ENCODE results near the gene MAGEE2. TPM values are rescaled to one million over a fixed set of nuclear protein-coding genes. Genes with fewer than 3 reads are reported as not detected.

The MAGEE2 gene
- total and polyA plus RNA-seq, 2 of the 4 experiments (the other 2 are of a cell fraction), result not detected

DNA sequence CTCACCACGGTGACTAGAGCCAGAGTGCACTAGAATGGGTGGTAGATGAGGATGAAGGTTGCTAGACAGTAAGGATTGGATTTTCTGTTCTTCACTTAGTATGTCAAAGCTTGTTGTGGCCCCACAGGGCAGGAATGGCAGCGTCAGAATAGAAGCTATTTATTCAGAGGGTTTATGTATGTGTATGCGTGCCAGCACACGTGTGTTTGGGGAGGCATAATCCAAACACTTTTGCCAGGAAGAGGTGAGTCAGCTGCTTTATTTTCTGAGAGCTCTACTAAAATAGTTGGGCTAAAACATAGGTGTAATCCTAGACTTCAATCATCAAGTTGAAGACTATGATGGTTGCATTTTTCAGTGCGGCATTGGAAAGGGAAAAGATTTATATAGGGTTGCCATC lies 1.2 kb upstream of the MAGEE2 start:
- in situ Hi-C loops (cut with MboI; ENCODE audit: low sequenced_read_pairs), result no loop called here
- Histone ChIP-seq H2BK20ac (ENCODE audit: low read depth, low read length) (no peak overlapping the region), H3K56ac (ENCODE audit: extremely low read depth, insufficient read depth, low read length) (no peak overlapping the region), H4K20me1 (ENCODE audit: insufficient read depth, low read length) (no peaks in the 10 kb centered on the region), H3K18ac (ENCODE audit: low read depth, low read length) (no peak overlapping the region), H4K8ac (ENCODE audit: low read depth in 2 of 2, low read length in 2 of 2) (no peak overlapping the region), H3K79me1 (ENCODE audit: low read depth in 1 of 2, low read length in 2 of 2) (no peaks in the 10 kb centered on the region), H3K4me2 (ENCODE audit: low read depth, low read length) (no peak overlapping the region), H3K9me3 (ENCODE audit: control insufficient read depth, insufficient read depth, low read length) (peaks cover 6% of the 10 kb centered on the region; the same call in 1 of the 2 replicates), H2BK120ac (ENCODE audit: low read depth, low read length) (no peak overlapping the region), H2AFZ (replicated peaks; ENCODE audit: low read length, poor library complexity) (no peak overlapping the region), H3K9ac (ENCODE audit: low read depth, low read length) (no peak overlapping the region), H3K4me1 (ENCODE audit: control insufficient read depth, insufficient read depth, low read length) (no peaks in the 10 kb centered on the region), H2BK15ac (ENCODE audit: low read depth, low read length) (no peak overlapping the region), H3K9me1 (ENCODE audit: insufficient read depth, low read length) (no peaks in the 10 kb centered on the region), H3K4ac (ENCODE audit: low read depth, low read length) (no peak overlapping the region), H3K23ac (ENCODE audit: low read depth, low read length) (no peak overlapping the region), H3K27ac (ENCODE audit: insufficient read depth, low read length) (no peak overlapping the region), H4K91ac (ENCODE audit: insufficient read depth, low read depth, low read length) (no peak overlapping the region), H2BK5ac (ENCODE audit: low read depth, low read length, poor library complexity, severe bottlenecking) (no peak overlapping the region), H4K5ac (ENCODE audit: low read depth, low read length) (no peak overlapping the region), H2AK9ac (replicated peaks; ENCODE audit: low read depth, low read length, poor library complexity) (no peak overlapping the region), H3K36me3 (ENCODE audit: control insufficient read depth, insufficient read depth, low read length) (no peaks in the 10 kb centered on the region), H2AK5ac (ENCODE audit: low read depth, low read length) (no peak overlapping the region), H3K4me3 (ENCODE audit: insufficient read depth, low read depth, low read length) (no peak overlapping the region), H3K14ac (replicated peaks; ENCODE audit: low read depth, low read length) (no peak overlapping the region), H3K27me3 (ENCODE audit: control insufficient read depth, insufficient read depth, low read length) (no peaks in the 10 kb centered on the region)
- intact Hi-C loops (cut with micrococcal nuclease), result no loop called here
- DNase-seq (no peak), ATAC-seq (ENCODE audit: low read depth) (no peak)
- dilution Hi-C loops (cut with HindIII; ENCODE audit: low sequenced_read_pairs, unreplicated experiment), result no loop called here
- POLR2A ChIA-PET (ENCODE audit: unreplicated experiment), result no interaction called here
- no peak for TF ChIP-seq RFX5 (IDR thresholded peaks at IDR 0.05; ENCODE audit: low read depth, low read length)
- TF ChIP-seq CEBPB (IDR thresholded peaks at IDR 0.05; ENCODE audit: low read depth, low read length), result no peak
- TF ChIP-seq FOS (IDR thresholded peaks at IDR 0.05; ENCODE audit: low read depth, low read length), result no peak
- TF ChIP-seq USF2 (IDR thresholded peaks at IDR 0.05; ENCODE audit: low read depth, low read length), result no peak
- TF ChIP-seq MAFK (IDR thresholded peaks at IDR 0.05; ENCODE audit: low read depth, low read length), result no peak
- no peak for TF ChIP-seq RAD21 (IDR thresholded peaks at IDR 0.05; ENCODE audit: low read length)
- TF ChIP-seq SMC3 (IDR thresholded peaks at IDR 0.05; ENCODE audit: low read depth, low read length), result no peak
- no peak for TF ChIP-seq CHD1 (IDR thresholded peaks at IDR 0.05; ENCODE audit: low read depth, low read length)
- no peak for TF ChIP-seq BHLHE40 (IDR thresholded peaks at IDR 0.05; ENCODE audit: low read depth, low read length)
- TF ChIP-seq MAZ (IDR thresholded peaks at IDR 0.05; ENCODE audit: borderline replicate concordance, low read depth, low read length), result no peak
- no peak for TF ChIP-seq RCOR1 (IDR thresholded peaks at IDR 0.05; ENCODE audit: insufficient replicate concordance, low read length)
- TF ChIP-seq NFE2L2 (IDR thresholded peaks at IDR 0.05; ENCODE audit: low read depth, low read length), result no peak
- 67% methylated on average over 1 of the region's 5 CpGs; no CpG with 5 or more reads in 1 of the 2 experiments for WGBS, 2 experiments (ENCODE audit: extremely low coverage in 2 of 2, insufficient read length in 1 of 2)
- no TSS peak for BruUV-seq (replicated peaks)
- CTCF ChIA-PET, result no interaction called here

Data from IMR-90 (cell line).